ENCODE results near the gene KRT1.

The KRT1 gene

DNA sequence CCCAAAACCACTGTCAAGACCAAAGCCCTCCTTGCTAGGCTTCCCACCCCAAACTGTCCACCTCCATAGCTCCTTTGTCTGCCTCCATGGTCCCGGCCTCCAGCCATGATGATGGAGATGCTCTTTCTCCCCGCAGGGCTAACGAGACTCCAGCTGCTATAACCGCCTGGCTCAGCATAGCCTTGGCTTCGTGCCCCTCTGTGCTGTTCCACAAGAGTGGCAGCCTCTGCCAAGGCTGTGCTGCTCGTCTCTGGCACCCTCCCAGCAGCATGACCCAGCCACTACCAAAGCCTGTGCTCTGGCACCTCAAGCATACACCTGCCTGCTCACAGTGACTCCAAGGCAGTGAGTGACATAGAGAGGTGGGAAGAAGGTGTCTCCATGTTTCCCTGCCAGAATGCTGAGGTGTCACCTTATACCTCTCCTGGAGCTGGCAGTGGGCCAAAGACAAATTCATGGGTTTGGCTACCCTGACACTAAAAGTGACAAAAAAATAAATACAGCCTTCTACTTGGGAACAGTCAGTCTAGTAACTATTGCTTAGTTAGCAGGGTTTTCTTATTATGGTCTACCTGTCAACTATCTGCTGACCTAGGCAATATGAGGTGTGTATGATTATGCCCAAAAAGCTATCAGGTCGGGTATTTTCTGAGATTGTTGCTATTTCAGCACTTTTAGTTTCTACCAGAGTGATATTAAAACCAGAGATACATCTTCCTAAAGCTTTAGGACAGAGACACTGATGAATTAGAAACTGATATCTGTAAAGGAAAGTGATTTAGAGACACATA lies 45.7 kb downstream of the KRT1 start:
- no peak for DNase-seq (ENCODE audit: low spot score)

DNA sequence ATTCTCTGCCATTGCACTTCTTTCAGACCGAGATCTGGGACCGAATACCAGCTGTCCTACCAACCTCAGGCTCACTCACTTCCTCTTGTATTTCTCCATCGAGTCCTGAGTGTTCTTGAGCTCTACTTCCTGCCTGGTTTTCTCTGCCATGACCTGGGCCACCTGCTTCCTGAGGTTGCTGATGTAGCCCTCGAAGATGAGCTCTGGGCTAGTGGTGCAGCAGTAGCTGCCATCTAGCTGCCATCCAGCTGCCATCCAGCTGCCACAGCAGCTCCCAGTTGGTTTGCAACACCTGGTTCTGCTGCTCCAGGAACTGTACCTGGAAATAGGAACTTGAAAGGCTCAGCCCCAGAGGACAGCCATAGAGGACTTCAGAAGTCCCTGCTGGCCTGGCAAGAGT lies 46.8 kb downstream of the KRT1 start:
- DNase-seq (ENCODE audit: low spot score): no peak

DNA sequence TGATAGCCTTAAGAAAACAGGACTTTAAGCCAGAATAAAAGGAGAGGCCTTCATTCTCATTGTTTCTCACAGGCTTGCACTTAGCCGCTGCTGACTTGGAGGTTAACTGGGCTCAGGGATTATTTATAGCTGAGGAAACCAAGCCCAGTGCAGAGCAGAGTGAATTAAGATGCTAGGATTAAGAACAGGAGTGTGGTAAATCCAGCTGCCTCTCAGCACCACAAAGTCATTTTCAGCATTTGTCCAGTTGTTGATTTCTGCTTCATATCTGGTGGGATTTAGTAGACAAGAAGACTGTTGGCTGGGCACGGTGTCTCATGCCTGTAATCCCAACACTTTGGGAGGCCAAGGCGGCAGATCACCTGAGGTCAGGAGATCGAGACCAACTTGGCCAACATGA lies 47.6 kb downstream of the KRT1 start:
- no peak for DNase-seq (ENCODE audit: low spot score)

DNA sequence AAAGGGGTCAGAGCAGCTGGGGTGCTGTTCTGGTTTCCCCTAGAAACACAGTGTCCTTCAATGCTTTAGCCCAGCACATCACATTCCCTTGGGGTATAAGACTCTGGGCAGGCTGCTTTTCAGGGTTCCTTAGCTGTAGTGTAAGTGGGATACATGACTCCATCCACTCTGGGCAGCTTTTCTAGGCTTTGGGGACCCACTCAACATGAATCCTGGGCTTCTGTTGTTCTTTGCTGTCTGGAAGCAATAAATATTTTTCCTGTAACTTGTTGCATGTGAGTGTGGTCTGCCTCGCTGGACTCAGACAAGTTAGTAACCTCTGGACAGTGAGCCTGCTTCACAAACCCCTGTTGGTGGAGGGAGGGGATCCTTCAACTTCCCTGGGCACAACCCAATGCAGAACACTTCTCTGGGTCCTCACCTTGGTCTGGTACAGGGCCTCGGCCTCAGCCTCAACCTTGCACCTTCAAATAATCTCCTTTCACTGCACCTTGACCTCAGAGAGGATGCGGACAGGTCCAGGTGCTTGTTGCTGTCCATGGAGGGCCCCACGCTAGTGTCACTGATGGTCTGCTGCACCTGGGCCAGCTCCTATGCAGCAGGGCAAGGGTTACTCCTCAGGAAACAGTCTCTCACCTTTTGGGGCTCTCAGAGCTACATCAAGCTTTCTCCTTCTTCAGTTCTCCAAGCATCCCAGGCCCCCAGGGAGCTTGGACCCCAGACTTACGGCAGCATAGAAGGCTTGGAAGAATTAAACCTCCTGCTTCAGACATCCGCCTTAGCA lies 48.3 kb downstream of the KRT1 start:
- DNase-seq (ENCODE audit: low spot score): no peak

DNA sequence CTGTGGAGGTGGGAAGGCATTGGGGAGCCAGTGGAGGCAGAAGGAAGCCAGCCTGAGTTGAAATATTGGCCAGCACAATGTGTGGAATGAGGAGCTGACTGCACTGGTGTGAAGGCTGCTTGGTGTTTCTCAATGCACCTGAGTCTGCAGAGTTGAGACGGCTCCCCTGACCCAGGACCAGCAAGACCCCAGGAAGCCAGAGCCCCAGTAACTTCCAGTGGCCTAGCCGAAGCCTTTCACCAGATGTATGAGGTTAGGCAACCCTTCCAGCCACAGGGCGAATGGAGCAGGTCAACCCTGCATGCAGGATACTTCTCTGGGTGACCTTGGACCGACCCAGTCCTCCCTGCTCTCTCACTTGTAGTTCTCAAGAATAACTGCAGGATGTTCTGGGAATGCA lies 48.9 kb downstream of the KRT1 start:
- no peak for DNase-seq (ENCODE audit: low spot score)

DNA sequence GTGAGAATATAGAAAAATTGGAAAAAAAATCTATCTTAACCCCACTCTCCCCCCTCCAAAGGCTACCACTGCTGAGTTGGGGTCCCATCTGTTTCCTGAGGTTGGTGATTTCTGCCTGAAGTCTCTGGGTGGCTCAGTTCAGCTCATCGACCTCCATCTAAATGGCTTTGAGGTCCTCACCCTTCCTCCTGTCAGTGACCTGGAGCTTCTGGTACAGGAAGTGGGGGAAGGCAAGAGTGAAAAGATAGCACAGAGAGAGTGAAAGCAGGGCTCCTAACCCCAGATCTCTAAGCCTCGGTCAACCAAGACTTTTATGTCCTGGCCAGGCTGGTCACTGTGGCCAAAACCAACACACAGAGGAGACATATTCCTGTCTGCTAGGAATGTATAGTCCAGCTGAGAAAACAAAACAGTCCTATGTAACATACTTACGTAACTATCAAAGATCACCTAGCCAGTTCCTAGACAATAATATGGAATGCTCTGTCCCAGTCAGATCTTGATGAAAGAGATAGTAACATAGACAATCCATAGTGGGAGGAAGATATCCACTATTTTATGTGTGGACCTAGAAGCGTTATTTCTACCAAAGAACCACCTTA lies 49.5 kb downstream of the KRT1 start:
- DNase-seq (ENCODE audit: low spot score): no peak

DNA sequence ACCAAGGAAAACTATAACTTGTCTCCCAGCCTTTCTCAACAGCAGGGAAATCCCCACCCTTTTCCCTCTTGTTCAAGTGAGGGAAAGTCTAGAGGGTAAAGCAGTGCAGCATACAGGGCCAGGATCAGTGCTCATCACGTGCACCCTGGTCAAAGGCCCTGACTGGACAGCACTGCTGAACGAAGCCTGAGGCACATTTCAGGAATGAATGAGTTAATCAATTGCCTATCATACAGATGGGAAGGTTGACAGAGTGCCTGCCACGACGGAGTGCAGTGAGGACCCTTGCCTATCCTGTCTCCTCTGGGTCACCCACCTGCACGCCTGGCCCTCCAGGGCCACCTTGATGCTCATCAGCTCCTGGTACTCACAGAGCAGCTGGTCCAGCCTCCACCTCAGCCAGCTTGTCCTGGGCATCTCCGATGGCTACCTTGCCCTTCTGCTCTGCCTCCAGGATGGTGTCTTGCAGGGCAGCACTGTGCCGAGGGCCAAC lies 50.2 kb downstream of the KRT1 start:
- no peak for DNase-seq (ENCODE audit: low spot score)

DNA sequence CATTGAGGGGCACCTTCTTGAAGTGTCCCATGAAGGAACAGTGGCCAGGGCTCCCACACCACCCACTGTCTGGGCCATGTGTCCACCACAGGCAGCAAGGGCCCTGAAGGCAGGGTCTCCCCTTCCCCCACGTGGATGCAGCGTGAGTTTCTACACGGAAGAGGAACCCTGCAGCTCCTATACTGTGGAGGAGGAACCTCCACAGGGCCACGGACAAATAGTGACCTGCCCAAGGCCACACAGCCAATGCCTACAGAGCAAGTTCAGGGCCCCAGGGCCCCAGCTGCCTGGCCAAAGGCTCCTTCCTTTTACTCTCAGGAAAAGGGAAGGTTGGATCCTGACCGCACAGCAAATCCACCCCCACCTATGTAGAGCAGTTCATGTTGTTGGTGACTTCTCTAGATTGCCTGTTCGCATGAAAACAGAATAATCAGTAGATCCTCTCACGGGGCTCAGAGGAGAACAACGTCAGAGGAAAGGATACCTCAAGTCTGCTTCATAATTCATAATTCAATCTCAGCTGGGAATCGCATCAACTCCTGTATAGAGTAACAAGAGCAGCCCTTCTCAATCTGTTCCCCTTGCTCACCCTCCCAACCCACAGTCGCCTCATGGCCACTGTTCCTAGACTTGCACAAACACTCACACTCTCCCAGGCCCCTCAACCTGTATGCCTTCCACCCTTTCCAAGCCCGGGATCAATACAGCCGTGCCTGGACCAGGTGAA lies 50.8 kb downstream of the KRT1 start:
- DNase-seq (ENCODE audit: low spot score): no peak

DNA sequence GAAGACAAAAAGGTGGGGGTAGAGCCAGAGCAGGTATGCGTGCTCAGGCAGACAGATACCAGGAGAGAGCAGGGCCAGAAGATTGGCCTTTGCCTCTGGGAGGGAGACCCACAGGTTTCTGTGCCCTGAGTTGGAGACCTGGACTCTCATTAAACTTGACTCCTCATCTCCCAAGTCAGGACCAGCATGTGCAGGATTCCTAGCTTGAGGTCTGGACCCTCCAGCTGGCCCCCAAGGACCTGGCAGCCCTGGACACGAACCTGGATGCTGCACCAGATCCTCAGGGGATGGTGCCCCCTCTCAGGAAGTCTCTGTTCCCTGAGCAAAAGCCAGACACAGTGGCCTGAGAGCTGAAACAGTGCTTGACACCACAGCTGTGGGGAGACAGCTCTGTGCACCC lies 51.4 kb downstream of the KRT1 start:
- DNase-seq (ENCODE audit: low spot score): no peak

DNA sequence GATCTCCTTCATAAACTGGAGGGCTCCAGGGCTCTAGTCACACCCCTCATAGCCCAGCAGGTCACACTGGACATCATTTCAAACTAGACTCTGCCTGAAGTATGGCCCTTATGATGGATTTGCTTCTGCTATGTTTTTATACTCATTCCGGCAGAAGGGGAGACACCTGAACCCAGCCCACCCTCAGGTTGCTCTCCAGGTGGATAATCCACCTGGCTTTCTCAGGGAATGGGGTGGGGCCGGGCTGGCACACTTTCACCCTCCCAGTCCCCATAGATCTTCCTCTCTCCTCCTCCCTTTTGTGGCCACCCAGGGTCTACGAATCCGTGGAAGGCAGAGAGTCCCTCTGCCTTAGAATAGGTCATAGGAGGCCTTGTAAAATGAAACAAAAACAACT lies 52.1 kb downstream of the KRT1 start:
- no peak for DNase-seq (ENCODE audit: low spot score)

DNA sequence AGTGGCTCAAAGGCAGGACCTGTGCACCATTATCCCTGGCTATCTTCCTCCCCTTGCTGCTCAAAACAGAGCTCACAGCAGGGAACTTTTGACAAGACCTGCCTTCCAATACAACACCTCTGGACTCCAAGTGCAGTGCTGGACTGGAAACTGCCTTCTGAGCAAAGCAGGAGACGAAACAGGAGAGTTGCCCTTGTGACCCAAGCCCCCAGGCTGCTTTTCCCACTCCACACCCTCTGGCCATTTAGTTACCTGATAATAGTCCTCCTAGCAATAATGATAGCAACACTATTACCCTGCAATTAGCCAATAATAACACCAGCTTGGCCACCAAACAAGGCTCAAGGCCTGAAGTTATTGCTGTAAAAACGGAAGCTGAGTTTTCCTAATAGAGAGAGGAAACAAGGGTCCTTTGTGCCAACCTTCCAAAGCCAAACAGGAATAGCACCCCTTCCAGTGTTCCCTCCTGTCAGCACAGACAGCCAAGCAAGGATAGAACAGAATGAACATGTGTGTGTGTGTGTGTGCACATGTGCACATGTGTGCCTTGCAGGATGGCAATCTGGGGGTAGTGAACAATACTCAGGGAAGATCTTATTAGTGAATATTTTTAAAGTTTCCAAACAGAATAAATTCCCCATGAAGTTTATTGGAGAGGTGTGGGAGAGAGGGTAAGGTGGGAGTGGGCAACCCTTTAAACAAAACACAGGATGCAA lies 52.7 kb downstream of the KRT1 start:
- DNase-seq (ENCODE audit: low spot score): no peak

All from RKO (cell line).